Activated T-helper 1 cell treated with anti-CD3 and anti-CD28 coated beads, Interleukin-12 subunit alpha, Interleukin-12 subunit beta, Interleukin-2, Interleukin-4 antibody, amounts not matched to agents 30 ng/mL and 10 ng/mL and 1 ng/mL, durations not matched to agents 14 hours and 24 hours and 36 hours (primary cell): ENCODE results near the gene AATF. TPM values are rescaled to one million over a fixed set of nuclear protein-coding genes. Genes with fewer than 3 reads are reported as not detected.
A peak's percentile ranks its signal among the peaks of the same experiment; 100 is the strongest.

ENCODE experiments used
- DNase-seq: peaks from one replicate; pipeline ENCODE4 v3.0.0; 2021; ENCODE audit warnings: low spot score
- H3K27ac Mint-ChIP-seq: one replicate; pipeline ENCODE4 v1.8.0; 2021; ENCODE audit warnings: mild to moderate bottlenecking, mixed read lengths
- H3K27me3 Mint-ChIP-seq: one replicate; pipeline ENCODE4 v1.8.0; 2022; ENCODE audit warnings: mild to moderate bottlenecking, moderate library complexity, mixed read lengths; ENCODE audit not compliant: insufficient read depth
- H3K36me3 Mint-ChIP-seq: one replicate; pipeline ENCODE4 v1.8.0; 2021; ENCODE audit warnings: low read depth, mixed read lengths
- H3K4me1 Mint-ChIP-seq: one replicate; pipeline ENCODE4 v1.8.0; 2021; ENCODE audit warnings: low read depth, mixed read lengths
- H3K4me3 Mint-ChIP-seq: one replicate; pipeline ENCODE4 v1.8.0; 2021; ENCODE audit warnings: mild to moderate bottlenecking, moderate library complexity, mixed read lengths
- H3K9me3 Mint-ChIP-seq: one replicate; pipeline ENCODE4 v1.8.0; 2021; ENCODE audit warnings: mixed read lengths
- intact Hi-C: fragments of 100-400 bp; cut with micrococcal nuclease; formaldehyde crosslinking; loops from one replicate; pipeline ENCODE4 v1.15.1; 2024
- total RNA-seq: library from RNA; stranded (reverse); gene quantifications from 2 replicates; pipeline ENCODE4 v1.2.3, GENCODE V29; 2022

The AATF gene
- total RNA-seq, 1 donor from 2014 or later = 119 TPM

DNA sequence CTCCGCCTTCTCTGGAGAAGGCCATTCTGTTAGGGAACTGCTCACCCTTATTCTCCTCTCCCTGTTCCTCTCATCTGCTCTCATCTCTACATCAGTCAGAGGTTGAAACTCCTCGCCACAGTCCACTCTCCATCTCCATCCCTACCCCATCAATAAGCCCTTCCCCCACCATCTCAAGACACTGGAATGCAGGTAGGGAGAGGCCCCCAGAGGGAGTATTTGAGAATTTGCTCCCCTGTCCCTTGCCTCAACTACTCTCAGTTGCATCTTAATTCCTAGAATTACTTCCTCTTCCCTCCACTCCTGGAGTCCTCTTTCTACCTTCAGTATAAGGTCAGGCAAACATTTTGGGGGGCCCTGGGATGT is 2.0 kb upstream of the AATF start:
- intact Hi-C loops = loop anchor here (2.0 to 10.0 kb wide), 5 partner anchors 14 to 1618 kb away; partner anchors contain the start of genes MYO19, PIGW and SYNRG
- H3K4me3 Mint-ChIP-seq = no peak overlapping the region
- peaks cover 51% of the 10 kb centered on the region for H3K27me3 Mint-ChIP-seq

DNA sequence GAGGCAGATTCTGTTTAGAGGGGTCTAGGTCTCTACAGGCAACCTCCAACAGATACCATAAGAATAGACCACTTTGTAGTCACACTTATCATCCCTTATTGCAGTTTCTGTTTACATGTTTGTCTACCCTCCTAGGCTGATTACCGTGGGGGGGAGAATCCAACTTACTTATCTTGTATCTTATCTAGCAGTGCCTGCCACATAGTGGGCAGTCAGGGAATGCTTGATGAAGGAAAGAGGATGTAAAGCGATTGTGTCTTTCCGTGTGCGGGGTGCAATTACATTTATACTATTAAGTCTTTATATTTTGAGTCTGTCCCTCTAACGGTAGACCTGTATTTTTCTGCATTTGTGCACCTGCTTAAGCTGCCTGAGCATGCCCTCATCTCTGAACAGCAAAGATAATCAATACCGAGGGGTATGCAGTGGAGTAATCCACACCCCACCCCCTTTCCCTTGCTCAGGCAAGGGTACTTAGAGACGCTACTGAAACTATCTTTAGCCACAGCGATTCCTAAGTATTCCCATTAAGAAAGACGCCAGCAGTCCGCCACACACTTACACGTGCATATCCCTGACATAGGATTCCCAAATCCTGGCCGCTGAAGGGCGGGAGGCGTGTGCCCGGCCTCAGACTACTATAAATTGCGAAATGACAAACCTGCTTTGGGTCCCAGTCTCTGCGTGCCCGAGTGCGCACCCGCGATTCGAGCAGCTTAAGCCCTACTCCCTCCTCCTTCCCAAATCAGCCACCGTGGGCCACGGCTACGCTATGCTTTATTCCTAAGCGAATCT is 635 bp upstream of the AATF start:
- peak overlapping the region; percentile 97 for H3K4me3 Mint-ChIP-seq
- H3K4me1 Mint-ChIP-seq = peaks cover 56% of the 10 kb centered on the region
- peaks cover 48% of the 10 kb centered on the region for H3K27me3 Mint-ChIP-seq
- DNase-seq = no peak
- H3K9me3 Mint-ChIP-seq = no peaks in the 10 kb centered on the region
- H3K27ac Mint-ChIP-seq = peak overlapping the region; percentile 94
- peaks cover 34% of the 10 kb centered on the region for H3K36me3 Mint-ChIP-seq
- intact Hi-C loops = loop anchor here (1.0 to 10.0 kb wide), 9 partner anchors 15 to 1617 kb away; partner anchors contain the start of genes ACACA, MRM1, MYO19 and PIGW

More for the DNA sequence above, 2.0 kb upstream of the AATF start:
- H3K4me1 Mint-ChIP-seq = peaks cover 44% of the 10 kb centered on the region
- DNase-seq = no peak
- H3K27ac Mint-ChIP-seq = no peak overlapping the region
- peaks cover 20% of the 10 kb centered on the region for H3K36me3 Mint-ChIP-seq
- no peaks in the 10 kb centered on the region for H3K9me3 Mint-ChIP-seq

DNA sequence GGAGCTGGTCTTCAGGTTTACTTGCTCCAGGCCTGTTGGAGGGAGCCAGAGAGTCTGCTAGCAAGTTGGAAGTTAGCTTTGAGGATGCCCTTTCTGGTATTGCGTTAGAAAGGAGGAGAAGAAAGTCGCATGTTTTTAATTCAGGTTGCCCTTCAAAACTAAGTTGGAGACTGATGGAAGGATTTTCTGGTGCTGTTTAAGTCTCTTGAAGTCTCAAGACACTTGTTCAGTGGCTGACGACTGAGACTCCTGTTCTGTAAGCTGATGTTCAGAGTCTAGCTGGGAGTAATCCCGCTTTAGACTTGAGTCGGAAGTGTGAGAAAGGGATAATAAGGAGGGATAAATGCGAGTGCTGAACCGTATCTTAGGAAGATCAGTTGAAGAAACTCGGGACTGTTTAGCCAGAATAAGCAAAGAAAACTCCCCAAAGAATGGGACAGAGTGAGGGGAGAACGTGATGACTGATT is 740 bp downstream of the AATF start:
- no peak for DNase-seq
- Mint-ChIP-seq H3K27me3 (peaks cover 36% of the 10 kb centered on the region), H3K9me3 (no peaks in the 10 kb centered on the region), H3K27ac (peak overlapping the region; percentile 87), H3K4me1 (peaks cover 54% of the 10 kb centered on the region), H3K36me3 (peaks cover 46% of the 10 kb centered on the region), H3K4me3 (peak overlapping the region; percentile 97)
- intact Hi-C loops = loop anchor here (1.0 to 10.0 kb wide), 7 partner anchors 98 to 1615 kb away; partner anchors contain the start of genes ACACA, MYO19, PIGW and SYNRG

DNA sequence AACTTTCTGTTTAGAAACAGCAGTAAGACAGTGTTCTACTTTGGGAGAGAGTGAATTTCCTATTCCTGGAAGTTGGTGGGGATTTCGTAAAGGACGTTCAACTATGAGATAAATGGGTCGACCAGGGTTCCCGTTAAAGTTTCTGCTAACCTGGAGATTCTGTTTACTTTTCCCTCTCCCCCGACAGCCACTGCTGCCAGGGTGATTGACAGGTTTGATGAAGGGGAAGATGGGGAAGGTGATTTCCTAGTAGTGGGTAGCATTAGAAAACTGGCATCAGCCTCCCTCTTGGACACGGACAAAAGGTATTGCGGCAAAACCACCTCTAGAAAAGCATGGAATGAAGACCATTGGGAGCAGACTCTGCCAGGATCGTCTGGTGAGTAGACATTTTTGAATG is 1.3 kb downstream of the AATF start:
- Mint-ChIP-seq H3K4me3 (peak overlapping the region; percentile 97), H3K9me3 (no peaks in the 10 kb centered on the region), H3K27me3 (peaks cover 31% of the 10 kb centered on the region), H3K36me3 (peaks cover 49% of the 10 kb centered on the region), H3K27ac (peak overlapping the region; percentile 87), H3K4me1 (peaks cover 54% of the 10 kb centered on the region)
- DNase-seq = no peak
- intact Hi-C loops = no loop called here

DNA sequence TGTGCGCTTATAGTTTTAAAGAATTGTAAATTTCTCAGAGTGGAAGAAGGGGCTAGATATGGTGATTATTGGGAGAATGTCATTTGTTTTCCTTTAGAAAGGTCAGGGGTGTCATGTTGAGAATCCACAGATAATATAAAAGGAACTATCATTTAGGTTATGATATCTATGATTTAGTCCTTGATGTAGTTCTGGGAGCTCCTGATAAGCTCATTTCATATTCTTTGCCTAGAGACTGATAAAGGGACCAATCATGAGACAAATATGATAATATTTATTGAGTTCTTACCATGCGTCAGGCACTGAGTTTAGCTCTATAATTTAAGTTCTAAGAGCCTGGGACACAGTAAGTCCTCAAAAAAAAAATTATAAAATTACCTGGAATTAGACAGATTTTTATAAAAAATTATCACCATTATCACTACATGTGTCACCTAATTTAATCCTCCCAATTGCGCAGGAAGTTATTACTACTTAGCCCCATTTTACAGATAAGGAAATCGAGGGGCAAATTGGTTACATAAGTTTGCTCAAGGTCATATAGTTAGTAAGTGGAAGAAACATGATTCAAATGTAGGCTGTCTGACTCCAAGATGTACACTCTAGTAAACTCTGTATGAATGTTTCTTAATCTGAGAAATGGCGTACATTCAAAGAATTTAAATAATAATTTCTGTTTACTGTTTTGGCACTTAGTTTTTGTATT is 2.5 kb downstream of the AATF start:
- H3K4me3 Mint-ChIP-seq = peak overlapping the region; percentile 97
- H3K4me1 Mint-ChIP-seq = peaks cover 54% of the 10 kb centered on the region
- no peak for DNase-seq
- H3K36me3 Mint-ChIP-seq = peaks cover 56% of the 10 kb centered on the region
- no peak overlapping the region for H3K27ac Mint-ChIP-seq
- H3K9me3 Mint-ChIP-seq = no peaks in the 10 kb centered on the region
- intact Hi-C loops = no loop called here
- peaks cover 21% of the 10 kb centered on the region for H3K27me3 Mint-ChIP-seq

DNA sequence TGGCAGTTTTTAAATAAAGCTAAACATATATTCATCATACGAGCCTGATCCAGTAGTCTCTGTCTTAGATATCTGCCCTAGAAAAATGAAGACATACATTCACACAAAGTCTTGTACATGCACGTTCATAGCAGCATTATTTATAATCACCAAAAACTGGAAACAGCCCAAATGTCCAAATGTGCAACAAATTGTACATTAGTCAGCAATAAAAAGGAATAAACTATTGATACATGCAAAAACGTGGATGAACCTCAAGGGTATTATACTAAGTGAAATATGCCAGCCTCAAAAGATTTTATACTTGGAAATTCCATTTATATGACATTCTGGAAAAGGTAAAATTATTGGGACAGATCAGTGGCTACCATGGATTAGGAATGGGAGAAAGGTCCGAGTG is 22.8 kb downstream of the AATF start:
- H3K4me3 Mint-ChIP-seq = no peak overlapping the region
- no peak overlapping the region for H3K27ac Mint-ChIP-seq
- no peaks in the 10 kb centered on the region for H3K27me3 Mint-ChIP-seq
- peaks cover 45% of the 10 kb centered on the region for H3K4me1 Mint-ChIP-seq
- H3K9me3 Mint-ChIP-seq = no peaks in the 10 kb centered on the region
- intact Hi-C loops = no loop called here
- peaks cover 34% of the 10 kb centered on the region for H3K36me3 Mint-ChIP-seq
- no peak for DNase-seq

DNA sequence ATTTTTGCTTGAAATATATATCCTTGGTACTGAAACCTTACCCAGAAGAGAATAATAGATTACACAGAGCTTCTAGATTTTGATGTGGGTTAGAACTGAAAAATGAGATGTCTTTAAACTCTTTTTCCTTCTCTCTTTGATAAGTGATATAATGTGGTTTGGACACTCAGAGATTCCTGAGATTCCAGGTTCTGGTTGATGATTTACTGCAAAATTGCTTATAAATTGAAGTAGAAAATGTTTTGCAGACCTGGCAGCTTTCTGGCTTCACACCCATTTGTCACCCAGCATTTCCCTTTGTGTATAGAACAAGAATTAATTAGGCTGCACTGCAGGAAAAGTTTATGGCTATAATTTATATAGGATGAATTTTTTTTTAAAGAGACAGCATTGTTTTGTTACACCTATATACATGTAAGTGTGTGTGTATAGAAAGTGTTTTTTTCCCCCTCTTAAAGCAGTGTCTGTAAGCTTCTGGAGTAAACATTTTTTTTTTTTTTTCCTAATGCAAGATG is 23.5 kb downstream of the AATF start:
- H3K27ac Mint-ChIP-seq = no peak overlapping the region

DNA sequence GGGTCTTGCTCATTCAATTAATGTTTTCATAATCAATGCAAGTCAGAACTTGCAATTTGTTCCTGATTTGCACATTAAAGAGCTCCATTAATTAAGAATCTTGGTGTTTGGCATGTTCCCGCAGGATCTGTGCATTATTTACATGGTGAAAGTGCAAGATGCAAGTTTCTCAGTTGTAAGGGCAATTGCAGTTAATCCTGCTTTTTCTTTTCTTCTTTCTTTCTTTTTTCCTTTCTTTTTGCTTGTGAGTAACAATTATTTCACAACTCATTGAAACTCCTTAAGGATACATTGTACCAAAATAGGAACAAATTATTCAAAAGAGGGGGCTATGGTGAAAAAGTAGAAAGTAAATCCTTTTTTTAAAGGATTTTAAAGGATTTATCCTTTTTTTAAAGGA is 24.2 kb downstream of the AATF start:
- peaks cover 33% of the 10 kb centered on the region for H3K4me1 Mint-ChIP-seq
- H3K9me3 Mint-ChIP-seq = no peaks in the 10 kb centered on the region
- H3K36me3 Mint-ChIP-seq = peaks cover 23% of the 10 kb centered on the region
- no peak for DNase-seq
- intact Hi-C loops = no loop called here
- no peaks in the 10 kb centered on the region for H3K27me3 Mint-ChIP-seq
- H3K4me3 Mint-ChIP-seq = no peak overlapping the region
- H3K27ac Mint-ChIP-seq = no peak overlapping the region

More for the DNA sequence above, 23.5 kb downstream of the AATF start:
- H3K9me3 Mint-ChIP-seq = no peaks in the 10 kb centered on the region
- DNase-seq = no peak
- H3K4me1 Mint-ChIP-seq = peaks cover 40% of the 10 kb centered on the region
- no peak overlapping the region for H3K4me3 Mint-ChIP-seq
- intact Hi-C loops = no loop called here
- H3K27me3 Mint-ChIP-seq = no peaks in the 10 kb centered on the region
- H3K36me3 Mint-ChIP-seq = peaks cover 29% of the 10 kb centered on the region

DNA sequence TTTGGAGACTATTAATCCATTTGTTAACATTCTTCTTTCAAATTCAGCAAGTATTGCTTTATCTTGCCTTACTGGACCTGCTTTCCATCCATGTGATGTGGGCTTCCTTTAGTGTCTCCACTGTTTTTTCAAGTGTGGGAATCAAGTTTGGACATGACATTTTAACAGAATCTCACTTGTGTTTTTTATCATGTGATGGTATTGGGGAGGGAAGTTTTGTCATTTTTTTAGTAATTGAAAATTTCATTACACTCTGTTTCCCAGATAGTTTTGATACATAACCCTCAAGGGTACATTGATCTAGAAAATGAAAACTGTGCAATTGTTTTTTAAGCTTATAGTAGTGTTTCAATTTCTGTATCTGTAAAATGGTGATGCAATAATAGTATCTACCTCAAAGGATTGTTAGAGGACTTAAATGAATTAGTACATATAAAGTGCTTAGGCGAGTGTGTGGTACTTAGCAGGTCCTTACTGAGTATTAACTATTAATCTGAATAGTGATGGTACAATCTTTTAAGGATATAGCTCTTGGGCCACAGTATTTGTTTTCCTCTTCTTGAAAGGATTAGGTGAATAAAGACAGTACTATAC is 27.3 kb downstream of the AATF start:
- Mint-ChIP-seq H3K4me1 (peaks cover 28% of the 10 kb centered on the region), H3K27me3 (no peaks in the 10 kb centered on the region), H3K9me3 (no peaks in the 10 kb centered on the region), H3K36me3 (peaks cover 17% of the 10 kb centered on the region), H3K4me3 (no peak overlapping the region), H3K27ac (no peak overlapping the region)
- intact Hi-C loops = no loop called here
- DNase-seq = no peak

DNA sequence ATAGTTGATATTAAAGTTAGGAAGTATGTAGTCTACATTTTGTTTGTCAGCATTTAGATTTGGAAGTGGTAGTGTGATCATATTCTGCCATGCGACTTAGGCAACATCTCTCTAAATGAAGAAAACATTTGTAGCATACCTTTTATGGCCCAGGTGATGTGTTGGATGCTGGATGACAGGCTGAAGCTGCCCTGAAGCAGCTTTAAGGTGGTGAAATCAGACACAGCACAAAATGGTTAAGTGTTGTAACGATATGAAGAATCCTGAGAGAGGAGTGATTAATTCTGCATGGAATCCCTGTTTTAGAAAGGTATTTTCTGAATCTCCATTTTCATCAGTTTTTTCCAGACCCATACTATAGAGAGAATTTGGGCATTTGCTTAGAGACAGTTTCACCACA is 28.3 kb downstream of the AATF start:
- no peak overlapping the region for H3K27ac Mint-ChIP-seq
- peaks cover 30% of the 10 kb centered on the region for H3K4me1 Mint-ChIP-seq
- DNase-seq = no peak
- H3K27me3 Mint-ChIP-seq = no peaks in the 10 kb centered on the region
- no peaks in the 10 kb centered on the region for H3K9me3 Mint-ChIP-seq
- intact Hi-C loops = no loop called here
- H3K36me3 Mint-ChIP-seq = peaks cover 22% of the 10 kb centered on the region
- H3K4me3 Mint-ChIP-seq = no peak overlapping the region

DNA sequence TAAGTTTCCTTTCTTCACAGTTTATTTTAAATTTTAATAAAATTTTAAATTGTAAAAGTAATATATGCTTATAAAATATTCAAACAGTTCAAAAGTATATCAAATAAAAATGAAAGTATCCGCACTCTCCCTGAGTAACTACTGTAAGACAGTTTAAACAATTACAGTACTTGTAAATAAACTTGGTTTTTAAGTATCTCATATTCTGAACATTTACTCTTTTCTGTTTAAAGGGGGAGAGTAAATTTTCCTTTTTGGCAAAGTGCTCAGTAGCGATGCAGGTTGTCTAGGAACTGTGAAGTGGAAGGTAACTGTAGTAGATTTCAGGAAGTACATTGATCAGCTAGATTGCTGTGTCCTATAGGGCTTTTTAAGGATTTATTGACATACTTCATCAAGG is 28.8 kb downstream of the AATF start:
- no peak for DNase-seq
- Mint-ChIP-seq H3K36me3 (peaks cover 25% of the 10 kb centered on the region), H3K4me3 (no peak overlapping the region), H3K27ac (no peak overlapping the region), H3K4me1 (peaks cover 26% of the 10 kb centered on the region), H3K9me3 (no peaks in the 10 kb centered on the region), H3K27me3 (no peaks in the 10 kb centered on the region)
- intact Hi-C loops = no loop called here

DNA sequence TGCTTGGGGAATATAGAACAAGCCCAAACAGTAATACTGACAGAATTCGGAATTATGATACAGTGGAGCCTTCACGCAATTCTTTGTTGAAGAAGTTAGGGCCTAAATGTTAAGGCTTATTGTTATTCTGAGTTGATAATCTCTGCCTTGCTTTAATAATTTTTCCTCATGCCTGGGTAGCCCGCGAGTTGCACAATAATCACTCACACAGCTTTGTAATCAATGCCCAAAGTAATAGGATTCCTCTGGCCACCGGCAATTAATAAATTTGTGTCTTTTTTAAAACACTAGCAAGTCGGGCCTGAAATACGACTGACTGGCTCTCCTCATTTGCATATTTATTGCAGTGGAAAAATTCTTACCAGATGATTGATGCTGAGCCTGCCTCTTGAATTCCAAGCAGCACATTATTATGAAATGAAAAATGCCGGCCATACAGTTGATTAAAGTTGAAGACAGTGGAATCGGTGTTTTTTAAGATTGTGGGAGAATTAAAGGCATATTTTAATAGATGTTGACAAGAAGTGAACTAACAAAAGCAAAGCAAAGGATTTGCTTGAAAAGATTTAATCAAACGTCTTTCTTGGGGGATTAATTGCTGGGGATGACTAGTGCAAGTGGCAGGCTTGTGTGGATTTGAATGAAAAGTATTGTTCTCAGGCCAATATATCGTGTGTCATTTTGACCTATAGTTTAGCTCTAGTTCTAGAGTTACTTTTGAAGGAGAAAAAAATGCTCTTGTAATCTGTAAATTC is 30.2 kb downstream of the AATF start:
- intact Hi-C loops = no loop called here
- peaks cover 24% of the 10 kb centered on the region for H3K36me3 Mint-ChIP-seq
- no peaks in the 10 kb centered on the region for H3K27me3 Mint-ChIP-seq
- no peak overlapping the region for H3K27ac Mint-ChIP-seq
- H3K4me1 Mint-ChIP-seq = peaks cover 16% of the 10 kb centered on the region
- DNase-seq = no peak
- no peaks in the 10 kb centered on the region for H3K9me3 Mint-ChIP-seq
- H3K4me3 Mint-ChIP-seq = no peak overlapping the region
